OCI-LY7 (cell line): ENCODE data around the gene TDRD9.
A peak's percentile ranks its signal among the peaks of the same experiment; 100 is the strongest.

Source experiments
- EZH2phosphoT487 ChIP-seq: fragments of 200-600 bp; sonication (generic); IDR thresholded peaks from 2 replicates; pipeline ENCODE4 v1.6.1; 2018; ENCODE audit warnings: low read depth, borderline replicate concordance, mild to moderate bottlenecking, mixed run types, antibody characterized with exemption, low read length, moderate library complexity, mixed read lengths
- TF ChIP-seq, protein P1 (sequence below): fragments of 200-600 bp; sonication (generic); conservative IDR thresholded peaks from 2 replicates; pipeline ENCODE4 v1.5.1; 2014; ENCODE audit warnings: mild to moderate bottlenecking, antibody characterized with exemption, low read length, moderate library complexity, mixed read lengths

GRCh38 chr14:104078031-104078455 lies 149.8 kb downstream of the TDRD9 start:
- TF ChIP-seq, protein P1, sequence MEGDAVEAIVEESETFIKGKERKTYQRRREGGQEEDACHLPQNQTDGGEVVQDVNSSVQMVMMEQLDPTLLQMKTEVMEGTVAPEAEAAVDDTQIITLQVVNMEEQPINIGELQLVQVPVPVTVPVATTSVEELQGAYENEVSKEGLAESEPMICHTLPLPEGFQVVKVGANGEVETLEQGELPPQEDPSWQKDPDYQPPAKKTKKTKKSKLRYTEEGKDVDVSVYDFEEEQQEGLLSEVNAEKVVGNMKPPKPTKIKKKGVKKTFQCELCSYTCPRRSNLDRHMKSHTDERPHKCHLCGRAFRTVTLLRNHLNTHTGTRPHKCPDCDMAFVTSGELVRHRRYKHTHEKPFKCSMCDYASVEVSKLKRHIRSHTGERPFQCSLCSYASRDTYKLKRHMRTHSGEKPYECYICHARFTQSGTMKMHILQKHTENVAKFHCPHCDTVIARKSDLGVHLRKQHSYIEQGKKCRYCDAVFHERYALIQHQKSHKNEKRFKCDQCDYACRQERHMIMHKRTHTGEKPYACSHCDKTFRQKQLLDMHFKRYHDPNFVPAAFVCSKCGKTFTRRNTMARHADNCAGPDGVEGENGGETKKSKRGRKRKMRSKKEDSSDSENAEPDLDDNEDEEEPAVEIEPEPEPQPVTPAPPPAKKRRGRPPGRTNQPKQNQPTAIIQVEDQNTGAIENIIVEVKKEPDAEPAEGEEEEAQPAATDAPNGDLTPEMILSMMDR: peak; percentile 100
- TF ChIP-seq EZH2phosphoT487: no peak
